Myometrial cell (primary cell): ENCODE measurements around the gene HOMER2. TPM values are rescaled to one million over a fixed set of nuclear protein-coding genes. Genes with fewer than 3 reads are reported as not detected.

Source experiments
- total RNA-seq: library from RNA; depleted of rRNA; stranded (reverse); fragments of >200 nt; gene quantifications from 2 replicates; pipeline ENCODE4 v1.2.3, GENCODE V29; 2015

Gene HOMER2
- total RNA-seq, result 1.4 TPM in 1 of 2 replicates, not detected in the other

DNA sequence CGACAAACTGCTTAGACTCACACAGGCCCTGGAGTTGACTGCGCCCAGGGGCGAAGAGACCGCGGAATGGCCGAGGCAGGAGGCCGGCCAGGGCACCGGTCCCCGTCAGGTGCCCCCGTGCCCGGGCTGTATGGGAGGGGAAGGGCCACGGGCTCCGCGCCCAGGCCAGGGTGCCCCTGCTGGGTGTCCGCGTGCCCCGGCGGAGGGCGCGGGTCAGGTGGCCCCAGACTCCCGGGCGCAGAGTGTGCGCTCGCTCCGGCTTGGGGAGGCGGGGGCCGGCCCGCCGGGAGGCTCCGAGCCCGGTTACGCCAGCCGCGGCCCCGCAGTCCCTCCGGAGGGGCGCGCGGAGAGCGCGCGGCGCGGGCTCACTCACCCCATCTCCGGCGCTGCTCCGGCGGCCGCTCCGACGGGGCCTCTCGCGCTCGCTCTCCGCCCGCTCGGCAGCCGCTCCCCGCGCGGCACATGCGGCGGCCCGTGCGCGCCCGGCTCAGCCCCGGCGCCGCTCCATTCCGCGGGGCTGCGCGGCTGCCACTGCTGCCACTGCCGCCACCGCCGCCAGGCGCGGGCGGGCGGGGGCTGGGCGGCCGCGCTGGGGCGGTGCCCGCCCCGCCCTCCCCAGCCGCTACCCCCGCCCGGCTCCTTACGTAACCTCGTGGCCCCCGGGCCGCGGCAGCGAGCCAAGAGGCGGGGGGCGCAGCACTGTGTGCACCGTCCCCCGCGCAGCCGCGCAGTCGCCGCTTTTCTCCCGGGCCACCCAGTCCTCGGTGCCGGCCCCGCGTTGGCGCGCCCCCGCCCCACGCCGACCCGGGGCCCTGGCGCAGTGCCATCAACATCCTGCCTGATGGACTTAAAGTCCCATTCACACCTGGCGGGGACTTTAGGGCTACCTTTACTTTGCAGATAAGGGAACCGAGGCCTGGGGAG is at the start of gene HOMER2:
HOMER2 (minus strand) TSS at position 563 of the 924 bp plus-strand sequence; CDS start at position 378, 185 bp downstream.

DNA sequence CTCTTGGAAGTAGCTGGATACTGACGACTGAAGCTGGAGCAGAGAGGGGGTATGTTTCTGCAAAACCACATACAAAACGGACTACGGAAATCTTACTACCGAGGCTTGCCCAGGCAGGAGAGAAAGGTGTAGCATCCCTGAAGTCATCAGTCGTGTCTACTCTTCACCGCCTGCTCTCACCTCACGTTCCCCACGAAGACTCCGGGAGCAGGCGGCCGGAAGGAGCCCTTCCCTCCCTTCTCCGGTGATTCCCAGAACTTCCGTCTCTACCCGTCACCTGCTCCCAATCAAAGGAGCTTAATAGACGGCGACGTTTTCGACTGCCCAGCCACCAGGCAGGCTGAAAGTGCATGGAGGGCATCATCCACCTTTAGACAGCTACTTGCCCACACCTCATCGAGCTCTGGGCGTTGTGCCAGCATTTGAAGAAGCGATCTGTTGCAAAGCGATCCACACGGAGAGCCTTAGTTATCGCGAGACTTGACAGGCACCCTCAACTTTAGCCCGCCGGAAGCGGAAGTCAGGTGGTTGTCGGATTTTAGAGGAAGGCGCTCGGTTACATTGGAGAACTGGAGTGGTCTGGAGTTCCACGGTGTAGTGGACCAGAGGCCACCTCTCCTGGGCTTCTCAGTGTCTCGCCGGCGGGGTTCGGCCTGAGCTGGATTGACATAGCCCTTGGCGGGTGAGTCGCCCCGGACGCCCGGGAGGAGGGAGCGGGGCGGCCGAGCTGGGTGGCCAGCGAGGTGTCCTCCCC is 33.3 kb upstream of the HOMER2 start, which contains the start of gene RAMAC:
RAMAC (plus strand) TSS at position 523 of the 754 bp plus-strand sequence. CDS start 2,809 bp downstream, outside the sequence.

GRCh38 chr15:82809308-82810060 is 143.0 kb downstream of the HOMER2 start, which contains the start of gene WHAMM:
Gene WHAMM (plus strand): TSS chr15:82809628. CDS start chr15:82809727, 99 bp downstream.

GRCh38 chr15:82805994-82806406 is 146.5 kb downstream of the HOMER2 start, which contains the start of gene FSD2:
Gene FSD2 (minus strand): TSS chr15:82806069. CDS start chr15:82787390, 18,679 bp downstream.

Other genes starting within 250 kb of the HOMER2 start
- gene AP3B2, start 242.8 kb downstream of the HOMER2 start, total RNA-seq, result 0.53 TPM in 1 of 2 replicates, not detected in the other
- not detected in 2 replicates for gene FSD2, start 146.7 kb downstream of the HOMER2 start, total RNA-seq
- 3.5 and 4.8 TPM in 2 replicates for gene WHAMM, start 143.1 kb downstream of the HOMER2 start, total RNA-seq
- 20.2 and 31.7 TPM in 2 replicates for gene RAMAC, start 33.5 kb upstream of the HOMER2 start, total RNA-seq
- gene C15orf40, start 58.9 kb upstream of the HOMER2 start, total RNA-seq, result 8.3 and 9.5 TPM in 2 replicates
- gene BTBD1, start 114.5 kb upstream of the HOMER2 start, total RNA-seq, result 81.5 and 84.5 TPM in 2 replicates
- 1.2 and 3.4 TPM in 2 replicates for gene TM6SF1, start 154.9 kb upstream of the HOMER2 start, total RNA-seq